Tracheal epithelial cell (primary cell): ENCODE data around the gene SAYSD1. TPM values are rescaled to one million over a fixed set of nuclear protein-coding genes. Genes with fewer than 3 reads are reported as not detected.

Experiments
- total RNA-seq: library from RNA; depleted of rRNA; stranded (reverse); fragments of >200 nt; gene quantifications from 2 replicates; pipeline ENCODE4 v1.2.1, GENCODE V29; 2014

The SAYSD1 gene
- total RNA-seq, result 11.3 and 12.6 TPM in 2 replicates

GRCh38 chr6:39114704-39115599 lies at the start of gene SAYSD1:
Gene SAYSD1 (minus strand): TSS chr6:39115186. CDS start chr6:39115089, 97 bp downstream.

Other genes with a start within 250 kb of the SAYSD1 start
- not detected in 2 replicates for gene GLP1R, start 66.4 kb downstream of the SAYSD1 start, total RNA-seq
- gene KCNK5, start 114.3 kb upstream of the SAYSD1 start, total RNA-seq, result 0.21 and 0.72 TPM in 2 replicates
- not detected in 2 replicates for gene KCNK17, start 199.2 kb upstream of the SAYSD1 start, total RNA-seq
- gene KCNK16, start 207.5 kb upstream of the SAYSD1 start, total RNA-seq, result not detected in 2 replicates